ENCODE results near the gene PRR5L. TPM values are rescaled to one million over a fixed set of nuclear protein-coding genes. Genes with fewer than 3 reads are reported as not detected.

The PRR5L gene
- total and polyA plus RNA-seq, 2 donors (not counting 1 experiment from before 2014, with no cell fraction given) = 4.0 to 5.9 TPM

DNA sequence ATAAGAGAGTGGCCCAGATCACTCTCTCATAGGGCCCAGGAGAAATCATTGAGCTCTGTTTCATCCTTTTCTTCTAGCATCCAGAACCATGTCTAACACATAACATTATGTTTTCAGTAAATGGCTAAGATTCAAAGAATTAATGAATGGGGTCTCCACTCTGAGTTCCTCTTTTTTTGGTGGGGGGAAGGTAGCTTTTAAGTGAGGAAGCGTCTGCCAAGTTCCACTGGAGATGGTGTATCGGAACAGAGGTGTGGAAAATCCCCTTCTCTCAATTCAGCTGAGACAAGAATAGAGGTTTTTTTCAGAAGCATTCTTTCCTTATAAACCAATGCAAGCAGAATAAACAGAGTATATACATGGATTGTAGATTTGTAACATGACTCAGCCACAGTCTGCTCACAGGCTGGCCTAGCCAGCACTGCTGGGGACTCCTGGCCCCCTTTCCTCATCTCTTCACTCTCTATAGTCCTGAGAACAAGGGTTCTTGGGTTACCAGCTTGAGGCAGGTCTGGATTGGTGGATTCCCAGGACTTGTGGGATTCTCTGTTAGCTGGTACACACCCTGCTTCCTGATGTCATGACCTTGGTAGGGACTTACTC is 116.8 kb downstream of the PRR5L start:
- intact Hi-C loops (cut with micrococcal nuclease) = no loop called here
- no peak overlapping the region for H3K4me3 ChIP-seq (ENCODE audit: control extremely low read depth in 1 of 5, extremely low read depth in 1 of 5, insufficient read depth in 1 of 5, low read depth in 2 of 5, low read length in 4 of 5)
- POLR2A ChIA-PET = no interaction called here

DNA sequence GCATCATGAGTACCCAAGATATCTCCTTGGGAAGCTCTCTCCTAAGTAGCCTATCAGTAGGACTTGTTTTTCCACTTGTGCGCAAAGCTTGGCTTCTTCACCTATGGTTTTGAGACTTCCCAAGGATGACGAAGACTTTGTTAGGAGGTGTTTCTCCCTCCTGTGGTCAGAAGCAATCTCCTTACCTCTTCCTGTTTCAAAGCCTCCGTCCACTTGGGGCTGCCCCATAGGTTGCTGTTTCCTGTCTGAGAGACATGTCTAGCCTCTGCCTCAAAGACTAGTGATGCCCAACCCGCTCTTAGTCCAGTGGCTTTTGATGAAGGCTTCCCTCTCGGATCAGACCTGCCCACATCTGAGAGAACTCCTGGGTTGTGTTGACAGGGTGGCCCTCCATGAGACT is 121.1 kb downstream of the PRR5L start:
- Histone ChIP-seq H3K4me2 (replicated peaks; ENCODE audit: low read depth, low read length, poor library complexity, severe bottlenecking) (no peak overlapping the region), H3K4me3 (ENCODE audit: control extremely low read depth in 1 of 5, extremely low read depth in 1 of 5, insufficient read depth in 1 of 5, low read depth in 2 of 5, low read length in 4 of 5) (no peak overlapping the region), H4K20me1 (ENCODE audit: control insufficient read depth, insufficient read depth, low read length, poor library complexity, severe bottlenecking) (no peaks in the 10 kb centered on the region), H3K36me3 (replicated peaks in 1 of 2; ENCODE audit: control extremely low read depth in 1 of 2, control insufficient read depth in 1 of 2, extremely low read depth in 1 of 2, insufficient read depth in 2 of 2, low read length in 1 of 2) (no peaks in the 10 kb centered on the region), H3K9ac (ENCODE audit: low read length) (no peak overlapping the region), H3K4me1 (ENCODE audit: control insufficient read depth in 2 of 2, insufficient read depth in 2 of 2, low read length in 2 of 2) (peaks cover 18 to 28% of the 10 kb centered on the region in 2 donors), H2AFZ (ENCODE audit: insufficient read depth, low read depth, low read length, poor library complexity, severe bottlenecking) (no peak overlapping the region), H3K27me3 (replicated peaks in 1 of 4; ENCODE audit: control extremely low read depth in 1 of 4, control insufficient read depth in 3 of 4, insufficient read depth in 4 of 4, low read length in 3 of 4) (no peaks in the 10 kb centered on the region), H3K27ac (ENCODE audit: low read length in 2 of 2) (no peak overlapping the region), H3K79me2 (ENCODE audit: control insufficient read depth, insufficient read depth, low read length) (no peaks in the 10 kb centered on the region), H3K9me3 (ENCODE audit: control extremely low read depth in 1 of 3, control insufficient read depth in 2 of 3, insufficient read depth in 1 of 3, low read length in 2 of 3) (peaks cover 0 to 4% (median 2%) of the 10 kb centered on the region in 3 donors)
- H3K4me3 Mint-ChIP-seq = no peak overlapping the region
- no peak for ATAC-seq (ENCODE audit: low read depth)
- intact Hi-C loops (cut with micrococcal nuclease) = no loop called here
- H3K27ac Mint-ChIP-seq = no peak overlapping the region
- ChIA-PET CTCF (interaction anchor here (1.6 kb wide), 1 partner anchor 16 kb away, joined by 3 read pairs; no protein-coding TSS in a partner anchor), POLR2A (no interaction called here)
- 47% methylated on average over 2 of the region's 5 CpGs for WGBS (ENCODE audit: insufficient coverage)
- TF ChIP-seq, protein P1, sequence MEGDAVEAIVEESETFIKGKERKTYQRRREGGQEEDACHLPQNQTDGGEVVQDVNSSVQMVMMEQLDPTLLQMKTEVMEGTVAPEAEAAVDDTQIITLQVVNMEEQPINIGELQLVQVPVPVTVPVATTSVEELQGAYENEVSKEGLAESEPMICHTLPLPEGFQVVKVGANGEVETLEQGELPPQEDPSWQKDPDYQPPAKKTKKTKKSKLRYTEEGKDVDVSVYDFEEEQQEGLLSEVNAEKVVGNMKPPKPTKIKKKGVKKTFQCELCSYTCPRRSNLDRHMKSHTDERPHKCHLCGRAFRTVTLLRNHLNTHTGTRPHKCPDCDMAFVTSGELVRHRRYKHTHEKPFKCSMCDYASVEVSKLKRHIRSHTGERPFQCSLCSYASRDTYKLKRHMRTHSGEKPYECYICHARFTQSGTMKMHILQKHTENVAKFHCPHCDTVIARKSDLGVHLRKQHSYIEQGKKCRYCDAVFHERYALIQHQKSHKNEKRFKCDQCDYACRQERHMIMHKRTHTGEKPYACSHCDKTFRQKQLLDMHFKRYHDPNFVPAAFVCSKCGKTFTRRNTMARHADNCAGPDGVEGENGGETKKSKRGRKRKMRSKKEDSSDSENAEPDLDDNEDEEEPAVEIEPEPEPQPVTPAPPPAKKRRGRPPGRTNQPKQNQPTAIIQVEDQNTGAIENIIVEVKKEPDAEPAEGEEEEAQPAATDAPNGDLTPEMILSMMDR (IDR thresholded peaks at IDR 0.05) = no peak
- no peak for TF ChIP-seq EZH2 (IDR thresholded peaks at IDR 0.05; ENCODE audit: borderline replicate concordance, insufficient read depth, low read depth, low read length, poor library complexity, severe bottlenecking)
- no peak for DNase-seq
- peaks cover 15% of the 10 kb centered on the region for H3K27me3 Mint-ChIP-seq
- H3K9me3 Mint-ChIP-seq (ENCODE audit: insufficient read depth) = no peaks in the 10 kb centered on the region
- peaks cover 22% of the 10 kb centered on the region for H3K4me1 Mint-ChIP-seq

More for the DNA sequence above, 116.8 kb downstream of the PRR5L start:
- TF ChIP-seq, protein P1 (IDR thresholded peaks at IDR 0.05) = no peak
- no peak for TF ChIP-seq EZH2 (IDR thresholded peaks at IDR 0.05; ENCODE audit: borderline replicate concordance, insufficient read depth, low read depth, low read length, poor library complexity, severe bottlenecking)
- peak overlapping the region; percentile 0 to 78 for H3K27ac ChIP-seq (ENCODE audit: low read length in 2 of 2)
- no peaks in the 10 kb centered on the region for H3K36me3 ChIP-seq (replicated peaks in 1 of 2; ENCODE audit: control extremely low read depth in 1 of 2, control insufficient read depth in 1 of 2, extremely low read depth in 1 of 2, insufficient read depth in 2 of 2, low read length in 1 of 2)
- CTCF ChIA-PET = interaction anchor here (1.2 to 1.7 kb wide), 4 partner anchors 37 to 123 kb away, joined by 3 to 5 read pairs (median 4); partner anchors contain the start of gene COMMD9
- ATAC-seq (ENCODE audit: low read depth) (no peak), DNase-seq (no peak)
- H3K79me2 ChIP-seq (ENCODE audit: control insufficient read depth, insufficient read depth, low read length) = no peaks in the 10 kb centered on the region
- peaks cover 52% of the 10 kb centered on the region for H3K4me1 Mint-ChIP-seq
- H3K27me3 ChIP-seq (replicated peaks in 1 of 4; ENCODE audit: control extremely low read depth in 1 of 4, control insufficient read depth in 3 of 4, insufficient read depth in 4 of 4, low read length in 3 of 4) = no peaks in the 10 kb centered on the region
- H3K4me3 Mint-ChIP-seq = no peak overlapping the region
- no peaks in the 10 kb centered on the region for H4K20me1 ChIP-seq (ENCODE audit: control insufficient read depth, insufficient read depth, low read length, poor library complexity, severe bottlenecking)
- no peak overlapping the region for H2AFZ ChIP-seq (ENCODE audit: insufficient read depth, low read depth, low read length, poor library complexity, severe bottlenecking)
- peaks cover 0 to 4% (median 2%) of the 10 kb centered on the region in 3 donors for H3K9me3 ChIP-seq (ENCODE audit: control extremely low read depth in 1 of 3, control insufficient read depth in 2 of 3, insufficient read depth in 1 of 3, low read length in 2 of 3)
- H3K9ac ChIP-seq (ENCODE audit: low read length) = no peak overlapping the region
- H3K9me3 Mint-ChIP-seq (ENCODE audit: insufficient read depth) = no peaks in the 10 kb centered on the region
- no peaks in the 10 kb centered on the region for H3K27me3 Mint-ChIP-seq
- peaks cover 54 to 59% of the 10 kb centered on the region in 2 donors for H3K4me1 ChIP-seq (ENCODE audit: control insufficient read depth in 2 of 2, insufficient read depth in 2 of 2, low read length in 2 of 2)
- peak overlapping the region; percentile 54 for H3K27ac Mint-ChIP-seq
- H3K4me2 ChIP-seq (replicated peaks; ENCODE audit: low read depth, low read length, poor library complexity, severe bottlenecking) = peak overlapping the region; percentile 65
- no CpG with 5 or more reads among the region's 2 CpGs for WGBS (ENCODE audit: insufficient coverage)
